BLaER1 (cell line): ENCODE data around the gene UBE2O.

Source experiments
- H3K27ac ChIP-seq: shearing (Covaris generic); formaldehyde crosslinking; 2 replicates; pipeline ENCODE4 v1.8.1; 2022
- H3K27me3 ChIP-seq: shearing (Covaris generic); formaldehyde crosslinking; 2 replicates; pipeline ENCODE4 v1.8.1; 2022
- H3K36me3 ChIP-seq: shearing (Covaris generic); formaldehyde crosslinking; 2 replicates; pipeline ENCODE4 v1.8.1; 2022
- H3K4me1 ChIP-seq: shearing (Covaris generic); formaldehyde crosslinking; 2 replicates; pipeline ENCODE4 v1.8.1; 2022
- H3K4me2 ChIP-seq: shearing (Covaris generic); formaldehyde crosslinking; 2 replicates; pipeline ENCODE4 v1.8.1; 2022
- H3K4me3 ChIP-seq: shearing (Covaris generic); formaldehyde crosslinking; 2 replicates; pipeline ENCODE4 v1.8.1; 2022
- H3K9ac ChIP-seq: shearing (Covaris generic); formaldehyde crosslinking; 2 replicates; pipeline ENCODE4 v1.8.1; 2022
- H3K9me3 ChIP-seq: shearing (Covaris generic); formaldehyde crosslinking; 2 replicates; pipeline ENCODE4 v1.8.1; 2022
- H4K20me1 ChIP-seq: shearing (Covaris generic); formaldehyde crosslinking; 2 replicates; pipeline ENCODE4 v1.8.1; 2022
- Cebpa-rat ChIP-seq: shearing (Covaris generic); IDR thresholded peaks from 2 replicates; pipeline ENCODE4 v1.8.1; 2022

UBE2O gene

GRCh38 chr17:76467809-76468633 is 15.1 kb upstream of the UBE2O start:
- no peak overlapping the region for H3K4me3 ChIP-seq
- H3K9ac ChIP-seq = 0 out of 2 replicates have a peak overlapping the region, but pooled peaks have one; percentile 15

GRCh38 chr17:76467366-76467765 is 14.4 kb upstream of the UBE2O start, which contains the start of gene AANAT:
Gene AANAT (plus strand): TSS chr17:76467603. CDS start chr17:76468747, 1,144 bp downstream.
- Histone ChIP-seq H3K27ac (no peak within 1 kb of the TSS), H3K36me3 (peaks cover 29% of the 10 kb centered on the region), H3K4me2 (peak within 1 kb of the TSS; percentile 58), H3K27me3 (no peaks in the 10 kb centered on the region), H3K9ac (0 out of 2 replicates have a peak within 1 kb of the TSS, but pooled peaks have one; percentile 15), H3K4me3 (no peak within 1 kb of the TSS), H4K20me1 (no peaks in the 10 kb centered on the region), H3K4me1 (peaks cover 47% of the 10 kb centered on the region), H3K9me3 (no peaks in the 10 kb centered on the region)
- TF ChIP-seq Cebpa-rat = no peak

More at GRCh38 chr17:76467809-76468633, 15.1 kb upstream of the UBE2O start:
- Histone ChIP-seq H3K9me3 (no peaks in the 10 kb centered on the region), H3K36me3 (peaks cover 36% of the 10 kb centered on the region), H3K27me3 (no peaks in the 10 kb centered on the region), H3K27ac (no peak overlapping the region), H3K4me1 (peaks cover 47% of the 10 kb centered on the region), H3K4me2 (peak overlapping the region; percentile 58), H4K20me1 (no peaks in the 10 kb centered on the region)
- TF ChIP-seq Cebpa-rat = no peak

- H3K9me3 ChIP-seq = no peaks in the 10 kb centered on the region
- H3K27me3 ChIP-seq = no peaks in the 10 kb centered on the region
- no peak overlapping the region for H3K27ac ChIP-seq
- TF ChIP-seq Cebpa-rat = no peak
- no peak overlapping the region for H3K9ac ChIP-seq
- peak overlapping the region; percentile 58 for H3K4me2 ChIP-seq
- H3K36me3 ChIP-seq = peaks cover 23% of the 10 kb centered on the region
- peaks cover 51% of the 10 kb centered on the region for H3K4me1 ChIP-seq
- no peak overlapping the region for H3K4me3 ChIP-seq
- no peaks in the 10 kb centered on the region for H4K20me1 ChIP-seq
These were observed 13.8 kb upstream of the UBE2O start for GRCh38 chr17:76466775-76467130.

- Histone ChIP-seq H3K9me3 (no peaks in the 10 kb centered on the region), H3K27me3 (no peaks in the 10 kb centered on the region), H3K4me2 (no peak overlapping the region), H3K9ac (no peak overlapping the region), H3K27ac (no peak overlapping the region), H3K36me3 (no peaks in the 10 kb centered on the region), H3K4me1 (peaks cover 46% of the 10 kb centered on the region), H4K20me1 (no peaks in the 10 kb centered on the region), H3K4me3 (no peak overlapping the region)
- no peak for TF ChIP-seq Cebpa-rat
These were observed 9.8 kb upstream of the UBE2O start for GRCh38 chr17:76462556-76463290.

GRCh38 chr17:76461765-76462555 is 9.0 kb upstream of the UBE2O start:
- H4K20me1 ChIP-seq = no peaks in the 10 kb centered on the region
- no peak overlapping the region for H3K9ac ChIP-seq
- no peak overlapping the region for H3K4me3 ChIP-seq
- TF ChIP-seq Cebpa-rat = no peak
- H3K27ac ChIP-seq = no peak overlapping the region
- H3K36me3 ChIP-seq = no peaks in the 10 kb centered on the region
- no peaks in the 10 kb centered on the region for H3K9me3 ChIP-seq
- no peaks in the 10 kb centered on the region for H3K27me3 ChIP-seq
- peaks cover 38% of the 10 kb centered on the region for H3K4me1 ChIP-seq
- peak overlapping the region; percentile 48; the same call in 1 of the 2 replicates for H3K4me2 ChIP-seq

GRCh38 chr17:76459674-76460073 is 6.7 kb upstream of the UBE2O start:
- no peaks in the 10 kb centered on the region for H3K36me3 ChIP-seq
- H3K9me3 ChIP-seq = no peaks in the 10 kb centered on the region
- no peak overlapping the region for H3K27ac ChIP-seq
- H3K4me3 ChIP-seq = no peak overlapping the region
- no peak for TF ChIP-seq Cebpa-rat
- no peaks in the 10 kb centered on the region for H4K20me1 ChIP-seq
- peaks cover 21% of the 10 kb centered on the region for H3K4me1 ChIP-seq
- no peaks in the 10 kb centered on the region for H3K27me3 ChIP-seq
- H3K9ac ChIP-seq = no peak overlapping the region
- no peak overlapping the region for H3K4me2 ChIP-seq

GRCh38 chr17:76458580-76459490 is 5.9 kb upstream of the UBE2O start:
- H3K9ac ChIP-seq = no peak overlapping the region
- 0 out of 2 replicates have a peak overlapping the region, but pooled peaks have one; percentile 19 for H3K27ac ChIP-seq
- no peak overlapping the region for H3K4me3 ChIP-seq
- H3K4me1 ChIP-seq = peaks cover 16% of the 10 kb centered on the region
- no peaks in the 10 kb centered on the region for H4K20me1 ChIP-seq
- H3K36me3 ChIP-seq = no peaks in the 10 kb centered on the region
- no peaks in the 10 kb centered on the region for H3K27me3 ChIP-seq
- H3K4me2 ChIP-seq = no peak overlapping the region
- TF ChIP-seq Cebpa-rat = no peak
- no peaks in the 10 kb centered on the region for H3K9me3 ChIP-seq

- peaks cover 38% of the 10 kb centered on the region for H3K4me1 ChIP-seq
- H4K20me1 ChIP-seq = peaks cover 41% of the 10 kb centered on the region
- H3K9me3 ChIP-seq = no peaks in the 10 kb centered on the region
- H3K36me3 ChIP-seq = no peaks in the 10 kb centered on the region
- no peak for TF ChIP-seq Cebpa-rat
- H3K4me3 ChIP-seq = peak overlapping the region; percentile 99
- H3K9ac ChIP-seq = no peak overlapping the region
- H3K4me2 ChIP-seq = peak overlapping the region; percentile 94; the same call in 1 of the 2 replicates
- no peak overlapping the region for H3K27ac ChIP-seq
- no peaks in the 10 kb centered on the region for H3K27me3 ChIP-seq
These were observed 435 bp upstream of the UBE2O start for GRCh38 chr17:76453431-76453743.

GRCh38 chr17:76452127-76452659 is 759 bp downstream of the UBE2O start:
- Histone ChIP-seq H3K9ac (peak overlapping the region; percentile 92), H3K9me3 (no peaks in the 10 kb centered on the region), H3K36me3 (no peaks in the 10 kb centered on the region), H3K4me2 (peak overlapping the region; percentile 94), H3K27me3 (no peaks in the 10 kb centered on the region), H3K4me3 (peak overlapping the region; percentile 99), H3K4me1 (peaks cover 48% of the 10 kb centered on the region), H4K20me1 (peaks cover 53% of the 10 kb centered on the region), H3K27ac (peak overlapping the region; percentile 89)
- no peak for TF ChIP-seq Cebpa-rat
